Stimulated activated CD4-positive, alpha-beta T cell treated with anti-CD3 and anti-CD28 coated beads, Interleukin-15, amount 100 ng/mL, for 1 hour (primary cell): ENCODE measurements around the gene SGO2.
"Not testable (repeated sequence)": the region's sequence is repeated elsewhere in the genome, so short reads cannot be mapped to it uniquely, and the experiment has no call there.

ENCODE experiments used
- DNase-seq, 2 donors: peaks; one replicate each; pipeline ENCODE4 v3.0.0-alpha.2; 2020; ENCODE audit warnings: low read depth in 1 of 2, low spot score in 1 of 2

SGO2 gene

DNA sequence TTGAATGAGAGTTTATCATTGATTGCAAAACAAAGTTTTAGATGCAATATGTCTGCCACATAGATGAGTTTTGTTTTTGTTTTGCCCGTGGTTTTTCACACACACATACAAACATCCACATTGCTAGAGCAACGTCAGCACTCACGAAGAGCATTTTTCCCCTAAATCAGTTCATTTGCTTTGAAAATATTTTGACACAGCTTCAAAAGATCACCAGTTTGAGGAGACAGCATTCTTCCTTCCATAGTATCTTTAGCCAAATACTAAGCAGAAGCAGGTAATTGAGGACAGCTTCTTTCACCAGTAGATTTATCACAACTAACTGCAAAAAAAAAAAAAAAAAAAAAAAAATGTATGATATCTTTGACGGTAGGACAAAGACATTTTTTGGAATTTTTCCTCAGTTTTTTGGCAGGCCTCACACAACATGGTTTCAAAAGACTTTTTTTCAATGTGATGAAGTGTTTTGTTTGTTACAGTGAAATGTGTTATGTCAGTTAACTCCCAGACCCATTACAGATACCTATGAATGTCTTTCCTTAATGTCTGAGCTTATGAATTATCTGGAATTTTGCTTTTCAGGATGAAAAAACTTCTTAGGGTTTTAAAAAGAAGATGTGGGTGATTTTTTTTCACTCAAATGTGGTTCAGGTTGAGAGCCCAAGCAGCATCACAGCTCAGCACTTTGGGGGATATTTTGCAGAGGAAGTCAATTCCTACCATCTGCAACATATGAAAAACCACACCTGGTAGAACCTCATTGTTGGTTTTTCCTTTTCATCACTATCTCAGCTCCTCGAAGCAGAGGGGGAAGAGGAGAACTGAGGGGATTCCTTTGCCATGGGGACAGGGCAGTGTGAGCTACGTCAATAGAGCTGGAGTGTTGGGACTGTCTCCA, 91.4 kb downstream of the SGO2 start:
- DNase-seq = no peak

DNA sequence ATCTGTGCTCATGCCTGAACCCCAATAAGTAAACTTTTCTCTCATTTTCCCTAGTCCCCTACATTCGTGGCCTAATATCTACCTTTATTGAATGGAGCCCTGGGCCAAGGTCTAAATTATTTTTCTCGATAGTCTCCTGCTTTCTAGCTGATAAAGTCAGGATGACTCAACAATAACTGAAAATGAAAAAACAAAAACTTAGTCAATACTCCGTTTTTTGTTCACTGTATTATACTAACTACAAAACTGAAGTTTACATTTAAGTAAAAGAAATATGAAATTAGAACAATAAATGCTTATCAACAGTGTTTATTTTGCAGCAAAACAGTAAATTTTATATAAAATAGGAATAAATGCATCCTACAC, 92.0 kb downstream of the SGO2 start:
- no peak for DNase-seq

DNA sequence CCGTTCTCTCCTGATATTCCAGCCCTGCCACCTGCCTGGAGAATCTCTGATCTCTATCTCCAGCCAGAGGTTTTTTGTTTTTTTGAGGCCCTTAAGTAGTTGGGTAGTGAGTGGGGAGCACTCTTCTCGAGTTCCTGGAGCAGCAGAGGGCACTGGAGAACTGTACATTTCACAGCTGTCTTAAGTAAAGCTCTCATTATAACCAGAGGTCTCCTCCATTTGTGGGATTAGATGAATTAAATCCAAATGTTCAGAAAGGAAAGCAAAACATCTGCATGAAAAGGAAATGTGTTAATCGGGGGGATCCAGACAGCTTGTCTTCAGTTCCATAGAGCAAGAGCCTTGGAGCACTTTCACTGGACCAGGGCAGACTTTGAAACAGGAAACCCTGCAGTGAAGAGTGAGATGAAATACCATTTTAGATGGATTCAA, 92.6 kb downstream of the SGO2 start:
- DNase-seq = no peak

DNA sequence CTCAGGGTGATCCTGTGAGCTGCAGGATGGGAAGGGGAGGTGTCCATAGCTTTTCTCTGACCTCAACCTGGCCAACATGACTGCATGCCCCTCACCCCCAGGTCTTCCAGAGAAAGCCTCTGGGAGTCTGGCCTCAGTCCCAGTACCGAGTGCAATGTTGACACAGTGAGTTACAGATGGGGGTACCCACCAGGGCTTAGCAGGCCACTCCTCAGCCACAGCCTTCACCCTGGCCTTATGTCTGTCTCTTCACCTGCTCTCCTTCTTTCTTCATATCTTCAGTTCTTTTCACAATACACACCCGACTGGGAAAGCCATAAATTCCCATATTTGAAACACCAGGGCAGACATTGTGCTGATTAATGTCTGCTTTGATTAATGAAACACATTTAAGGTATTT, 93.3 kb downstream of the SGO2 start:
- DNase-seq = no peak

DNA sequence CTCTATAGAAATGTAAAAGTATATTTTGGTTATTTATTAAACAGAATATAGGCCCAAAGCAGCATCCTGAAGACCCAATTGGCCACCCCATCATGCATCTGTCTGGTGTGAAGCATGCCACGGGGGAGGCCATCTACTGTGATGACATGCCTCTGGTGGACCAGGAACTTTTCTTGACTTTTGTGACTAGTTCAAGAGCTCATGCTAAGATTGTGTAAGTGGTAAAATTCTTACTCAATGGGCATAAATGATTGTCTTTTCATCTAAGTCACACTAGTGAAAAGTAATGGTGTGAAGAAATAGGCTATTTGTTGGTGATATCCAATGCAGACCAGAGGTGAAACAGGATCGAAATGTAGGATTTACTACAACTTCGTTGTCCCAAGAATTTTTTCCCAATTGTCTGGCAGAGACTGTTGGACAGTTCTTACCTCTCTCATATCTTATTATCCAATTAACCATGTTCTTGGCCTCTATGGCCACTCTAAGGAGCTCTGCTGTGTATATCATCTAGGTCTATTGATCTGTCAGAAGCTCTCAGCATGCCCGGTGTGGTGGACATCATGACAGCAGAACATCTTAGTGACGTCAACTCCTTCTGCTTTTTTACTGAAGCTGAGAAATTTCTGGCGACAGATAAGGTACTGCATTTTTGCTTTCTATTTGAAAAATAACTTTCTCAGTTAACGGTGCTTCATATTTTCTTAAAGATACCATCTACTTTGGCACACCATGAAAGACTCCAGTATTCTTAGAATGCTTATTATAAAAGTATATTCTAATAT, 94.8 kb downstream of the SGO2 start:
- no peak for DNase-seq

DNA sequence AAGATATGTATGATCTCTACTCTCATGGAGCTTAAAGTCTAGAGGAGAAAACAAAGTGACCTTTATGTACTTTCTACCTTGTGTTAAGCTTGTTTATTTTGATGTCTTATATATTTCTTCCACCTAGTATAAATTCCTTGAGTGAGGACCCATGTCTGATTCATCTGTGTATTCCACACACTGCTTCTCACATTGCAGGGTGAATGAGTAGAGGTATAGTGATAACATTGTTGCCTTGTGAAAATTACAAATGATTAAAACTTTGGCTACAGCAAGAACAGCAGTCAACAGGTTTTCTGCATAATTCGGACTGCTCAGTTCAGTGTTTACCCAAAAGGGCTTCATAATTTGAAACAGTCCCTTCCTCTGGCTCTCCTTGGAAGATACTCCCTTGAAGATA, 96.1 kb downstream of the SGO2 start:
- DNase-seq = no peak

DNA sequence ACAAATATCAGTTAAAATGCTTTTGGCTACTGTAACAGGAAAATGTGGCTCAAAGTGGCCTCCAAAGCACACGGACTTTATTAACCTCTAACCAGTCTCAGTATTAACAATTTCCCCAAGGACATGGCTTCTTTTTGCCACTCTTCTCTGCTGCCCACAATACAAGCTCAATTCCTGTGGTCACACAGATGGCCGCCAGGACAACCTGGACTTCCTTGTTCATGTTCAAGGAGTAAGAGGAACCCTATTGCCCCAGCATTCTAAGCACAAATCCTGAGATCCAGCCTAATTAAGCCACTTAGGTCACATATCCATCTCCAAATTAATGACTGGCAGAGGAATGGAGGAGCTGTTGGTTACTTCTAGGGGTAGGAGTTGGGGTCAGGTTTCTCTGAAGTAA, 98.0 kb downstream of the SGO2 start:
- no peak for DNase-seq

DNA sequence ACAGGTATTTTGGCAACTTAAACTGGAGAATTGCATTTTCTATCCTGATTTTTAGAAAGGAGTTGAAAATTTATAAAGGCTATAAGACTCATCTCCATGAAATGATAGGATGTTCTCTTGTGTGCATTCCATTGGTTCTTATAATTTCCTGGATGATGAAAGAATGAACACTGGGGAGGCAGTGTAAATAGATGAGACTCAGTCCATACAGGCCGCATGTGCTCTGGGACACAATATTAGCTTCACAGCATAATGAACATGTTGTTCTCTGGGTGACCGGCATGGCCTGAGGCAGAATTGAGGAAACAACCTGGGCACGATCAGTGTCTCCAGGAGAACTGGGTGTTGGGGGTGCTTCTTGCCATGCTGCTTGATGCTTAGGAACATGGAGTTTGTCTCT, 98.7 kb downstream of the SGO2 start:
- DNase-seq = no peak

DNA sequence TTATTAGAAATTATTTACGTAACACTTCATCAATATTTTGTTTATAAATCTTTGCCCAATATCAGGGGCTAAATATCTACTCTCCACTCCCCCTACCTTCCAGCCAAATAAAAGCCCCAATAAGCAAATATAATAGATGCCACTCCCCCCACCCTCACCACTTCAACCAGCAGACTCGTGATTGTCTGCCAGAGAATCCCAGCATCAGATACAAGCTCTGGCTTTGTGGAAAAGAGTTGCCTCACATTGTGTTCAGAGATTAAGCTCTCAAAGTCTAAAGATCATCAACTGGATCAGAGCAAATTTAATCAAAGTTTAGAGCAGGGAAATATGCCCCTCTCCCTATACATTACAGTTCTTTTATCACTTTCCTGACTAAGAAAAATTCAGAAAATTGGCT, 99.3 kb downstream of the SGO2 start:
- DNase-seq = no peak

DNA sequence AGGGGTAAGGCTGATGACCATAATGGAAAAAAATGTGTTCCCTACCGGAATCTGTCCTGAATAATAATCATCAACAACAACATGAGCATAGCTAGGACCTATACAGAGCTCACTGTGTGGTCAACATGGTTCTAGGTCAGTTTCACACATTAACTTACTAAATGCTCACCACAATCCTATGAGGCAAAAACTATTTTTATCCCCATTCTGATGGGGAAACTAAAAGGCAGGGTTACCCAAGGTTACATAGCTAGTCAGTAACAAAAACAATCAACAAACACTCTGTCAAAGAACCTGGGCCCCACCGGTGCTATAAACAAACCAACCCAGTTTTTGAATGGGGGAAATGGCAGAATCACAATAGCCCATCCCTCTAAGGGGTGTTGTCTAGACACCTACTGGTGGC, 100.0 kb downstream of the SGO2 start:
- no peak for DNase-seq

DNA sequence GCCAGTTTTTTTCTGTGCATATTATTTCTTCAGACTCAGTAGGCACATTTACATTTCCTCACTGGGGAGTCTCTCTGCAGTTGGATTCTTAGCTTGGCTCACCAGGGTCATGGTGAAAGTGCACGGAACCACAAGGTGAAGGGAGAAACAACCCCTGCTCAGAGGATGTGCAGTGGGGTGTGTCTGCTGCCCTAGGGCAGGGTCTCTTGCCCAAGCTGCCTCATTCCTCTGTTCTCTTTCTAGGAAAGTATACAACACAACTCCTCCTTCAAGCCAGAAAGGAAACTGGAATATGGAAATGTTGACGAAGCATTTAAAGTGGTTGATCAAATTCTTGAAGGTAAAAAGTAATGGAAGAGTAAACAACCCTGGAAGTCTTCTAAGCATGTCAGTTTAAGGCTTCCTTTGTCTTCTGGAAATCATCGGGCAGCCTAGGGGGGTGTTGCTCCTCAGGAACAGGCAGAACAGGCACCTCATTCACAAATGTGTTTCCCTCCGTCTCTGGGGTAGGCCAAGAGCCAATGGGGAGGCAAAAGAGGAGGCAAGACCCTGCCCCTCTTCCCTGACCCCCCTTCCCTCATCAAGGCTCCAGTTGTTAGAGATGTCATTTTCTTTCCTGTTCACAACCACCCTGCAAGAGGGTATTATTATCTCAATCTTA, 101.2 kb downstream of the SGO2 start:
- DNase-seq = no peak

DNA sequence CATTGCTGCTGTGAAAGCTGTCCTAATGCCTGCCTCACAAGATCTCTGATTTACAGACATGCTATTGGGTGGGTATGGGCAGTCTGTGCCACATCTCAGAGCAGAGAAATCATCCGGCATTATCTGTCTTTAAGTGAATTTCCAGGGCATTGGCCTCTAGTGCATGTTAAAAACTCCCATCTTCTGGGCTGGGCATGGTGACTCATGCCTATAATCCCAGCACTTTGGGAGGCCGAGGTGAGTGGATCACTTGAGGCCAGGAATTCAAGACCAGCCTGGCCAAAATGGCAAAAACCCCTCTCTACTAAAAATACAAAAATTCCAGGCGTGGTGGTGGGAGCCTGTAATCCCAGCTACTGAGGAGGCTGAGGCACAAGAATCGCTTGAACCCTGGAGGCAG, 102.5 kb downstream of the SGO2 start:
- DNase-seq = not testable (repeated sequence)

DNA sequence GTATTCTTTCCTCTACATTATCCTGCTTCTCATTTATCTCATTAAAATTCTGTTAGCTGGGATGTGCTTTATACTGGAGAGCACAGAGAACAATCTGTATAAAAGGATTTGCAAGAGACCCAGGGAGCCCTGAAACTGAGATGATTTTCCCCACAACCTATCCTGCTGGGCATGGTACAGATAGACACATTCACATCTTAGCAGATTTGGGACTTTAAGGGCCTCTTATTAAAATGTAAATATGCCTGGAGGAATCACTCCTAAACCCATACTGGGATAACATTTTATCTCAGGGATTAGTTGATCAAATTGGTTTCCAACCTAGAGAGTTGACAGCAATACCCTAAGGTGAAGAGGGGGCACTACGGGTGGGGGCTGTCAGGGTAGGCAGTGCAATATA, 105.3 kb downstream of the SGO2 start:
- DNase-seq = no peak
